HG03575 (cell line): ENCODE results near the gene NUP188.
"Not testable (repeated sequence)": the region's sequence is repeated elsewhere in the genome, so short reads cannot be mapped to it uniquely, and the experiment has no call there.

Experiments
- ATAC-seq: cut with Tn5 transposase; IDR thresholded peaks from one replicate; pipeline ENCODE4 v1.9.1; 2021; ENCODE audit not compliant: unreplicated experiment, insufficient number of reproducible peaks, low FRiP score; ENCODE audit errors: extremely low read depth

The NUP188 gene

GRCh38 chr9:129002992-129003391 is 55.5 kb downstream of the NUP188 start:
- no peak for ATAC-seq

- not testable (repeated sequence) for ATAC-seq
Measured at GRCh38 chr9:129004173-129004572, 56.7 kb downstream of the NUP188 start.

GRCh38 chr9:129005336-129005997 is 58.0 kb downstream of the NUP188 start:
- ATAC-seq = no peak

- no peak for ATAC-seq
Measured at GRCh38 chr9:129006328-129007034, 59.0 kb downstream of the NUP188 start.

- ATAC-seq = no peak
Measured at GRCh38 chr9:129007035-129007765, 59.7 kb downstream of the NUP188 start.

GRCh38 chr9:129007766-129008468 is 60.4 kb downstream of the NUP188 start:
- ATAC-seq = no peak

GRCh38 chr9:129008469-129008965 is 61.0 kb downstream of the NUP188 start:
- no peak for ATAC-seq

- no peak for ATAC-seq
Measured at GRCh38 chr9:129008986-129009583, 61.6 kb downstream of the NUP188 start.

- ATAC-seq = no peak
Measured at GRCh38 chr9:129009584-129010141, 62.2 kb downstream of the NUP188 start.

- ATAC-seq = no peak
Measured at GRCh38 chr9:129010267-129010975, 62.9 kb downstream of the NUP188 start.

- ATAC-seq = no peak
Measured at GRCh38 chr9:129011170-129011569, 63.7 kb downstream of the NUP188 start.

GRCh38 chr9:129011761-129012181 is 64.3 kb downstream of the NUP188 start:
- ATAC-seq = no peak

- ATAC-seq = no peak
Measured at GRCh38 chr9:129012343-129012742, 64.8 kb downstream of the NUP188 start.

GRCh38 chr9:129012893-129013448 is 65.5 kb downstream of the NUP188 start:
- no peak for ATAC-seq

GRCh38 chr9:129013674-129014073 is 66.2 kb downstream of the NUP188 start:
- no peak for ATAC-seq

GRCh38 chr9:129014124-129014523 is 66.6 kb downstream of the NUP188 start:
- ATAC-seq = no peak

GRCh38 chr9:129014608-129015007 is 67.1 kb downstream of the NUP188 start:
- no peak for ATAC-seq

GRCh38 chr9:129021091-129021490 is 73.6 kb downstream of the NUP188 start:
- no peak for ATAC-seq
